ENCODE results near the gene VSX2.

The VSX2 gene

DNA sequence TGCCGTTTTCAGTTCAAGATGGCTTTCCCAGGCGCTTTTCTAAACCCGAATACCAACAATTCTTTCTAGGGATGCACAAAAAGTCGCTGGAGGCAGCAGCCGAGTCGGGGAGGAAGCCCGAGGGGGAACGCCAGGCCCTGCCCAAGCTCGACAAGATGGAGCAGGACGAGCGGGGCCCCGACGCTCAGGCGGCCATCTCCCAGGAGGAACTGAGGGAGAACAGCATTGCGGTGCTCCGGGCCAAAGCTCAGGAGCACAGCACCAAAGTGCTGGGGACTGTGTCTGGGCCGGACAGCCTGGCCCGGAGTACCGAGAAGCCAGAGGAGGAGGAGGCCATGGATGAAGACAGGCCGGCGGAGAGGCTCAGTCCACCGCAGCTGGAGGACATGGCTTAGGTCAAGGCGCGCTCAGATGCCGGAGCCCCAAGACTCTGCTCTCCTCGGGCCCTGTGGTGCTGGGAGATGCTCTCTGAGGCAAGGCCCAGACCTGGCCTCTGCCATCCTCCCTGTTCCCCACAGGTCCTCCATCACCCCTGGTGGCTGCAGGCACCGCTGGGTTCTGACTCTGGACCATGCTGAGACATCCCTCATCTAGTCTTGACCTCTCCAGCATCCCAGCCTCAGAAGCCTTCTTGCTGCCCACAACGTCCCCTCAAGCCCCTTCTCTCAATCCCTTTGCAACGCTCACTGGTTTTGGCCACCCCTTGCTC, 21.4 kb downstream of the VSX2 start:
- no peak for DNase-seq

- DNase-seq = no peak
Measured at GRCh38 chr14:74261288-74261687, 22.0 kb downstream of the VSX2 start.

DNA sequence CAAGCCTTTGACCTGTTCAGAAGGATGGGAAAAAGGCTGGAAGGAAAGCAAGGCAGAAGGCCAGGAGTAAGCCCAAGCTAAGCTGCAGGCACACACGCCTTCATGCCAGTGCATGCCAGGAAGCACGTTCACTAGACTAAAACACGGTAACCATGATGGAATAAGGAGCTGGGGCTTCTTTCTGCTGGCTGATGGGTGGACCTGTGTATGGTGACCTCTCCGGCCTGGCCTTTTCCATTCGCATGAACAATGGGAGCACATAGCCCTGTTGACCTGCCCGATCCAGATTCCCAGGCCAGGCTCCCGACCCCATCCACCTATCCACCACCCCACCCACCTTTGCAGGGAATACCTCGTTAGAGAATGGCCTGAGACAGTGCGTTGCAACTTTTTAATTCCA, 22.8 kb downstream of the VSX2 start:
- DNase-seq = no peak

DNA sequence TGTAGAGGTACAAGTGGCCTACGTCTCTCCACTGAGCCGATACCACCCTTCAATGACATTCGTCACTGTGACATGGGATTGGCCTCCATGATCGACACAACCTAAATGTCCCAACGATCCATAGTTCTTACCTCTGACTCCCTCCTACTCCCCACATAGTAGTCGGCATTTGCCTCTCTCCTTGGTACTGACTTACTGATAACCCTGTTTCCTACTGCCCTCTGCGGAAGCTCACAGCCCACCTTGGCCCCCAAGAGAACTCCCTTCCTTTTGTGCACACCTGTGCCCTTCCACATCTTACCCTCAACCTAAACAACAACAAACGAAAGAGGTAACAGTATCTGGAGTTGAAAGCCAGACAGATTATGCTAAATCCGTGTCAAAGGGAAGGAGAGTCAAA, 23.9 kb downstream of the VSX2 start:
- no peak for DNase-seq

- DNase-seq = no peak
Measured at GRCh38 chr14:74263921-74264320, 24.7 kb downstream of the VSX2 start.

- no peak for DNase-seq
Measured at GRCh38 chr14:74265301-74265965, 26.2 kb downstream of the VSX2 start.

- no peak for DNase-seq
Measured at GRCh38 chr14:74267588-74267987, 28.3 kb downstream of the VSX2 start.

GRCh38 chr14:74270382-74271177, 31.3 kb downstream of the VSX2 start:
- peak; percentile 74 for DNase-seq

- no peak for DNase-seq
Measured at GRCh38 chr14:74271365-74271764, 32.1 kb downstream of the VSX2 start.

- DNase-seq = peak; percentile 86
Measured at GRCh38 chr14:74275241-74275841, 36.1 kb downstream of the VSX2 start.

DNA sequence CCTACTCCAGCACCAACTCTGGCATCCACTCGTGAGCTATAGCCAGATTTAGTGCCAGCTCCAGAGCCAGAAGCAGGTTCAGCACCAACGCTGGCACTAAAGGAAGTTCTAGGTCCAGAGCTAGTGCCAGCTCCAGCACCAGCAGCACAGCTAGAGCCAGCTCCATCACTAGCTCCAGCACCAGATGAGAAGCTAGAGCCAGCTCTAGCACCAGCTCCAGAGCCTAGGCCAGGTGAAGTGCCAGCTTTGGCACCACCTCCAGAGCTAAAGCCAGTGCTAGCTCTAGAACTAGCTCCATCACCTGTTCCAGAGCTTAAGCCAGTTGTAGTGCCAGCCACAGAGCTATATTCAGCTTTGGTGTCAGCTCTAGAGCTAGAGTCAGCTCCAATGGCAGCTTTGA, 38.8 kb downstream of the VSX2 start:
- no peak for DNase-seq

GRCh38 chr14:74281069-74281468, 41.8 kb downstream of the VSX2 start:
- no peak for DNase-seq

GRCh38 chr14:74286736-74287135, 47.5 kb downstream of the VSX2 start:
- DNase-seq = no peak

- DNase-seq = no peak
Measured at GRCh38 chr14:74289801-74290200, 50.6 kb downstream of the VSX2 start.

GRCh38 chr14:74290415-74290814, 51.2 kb downstream of the VSX2 start:
- peak; percentile 25 for DNase-seq

GRCh38 chr14:74292061-74292460, 52.8 kb downstream of the VSX2 start:
- DNase-seq = no peak

DNA sequence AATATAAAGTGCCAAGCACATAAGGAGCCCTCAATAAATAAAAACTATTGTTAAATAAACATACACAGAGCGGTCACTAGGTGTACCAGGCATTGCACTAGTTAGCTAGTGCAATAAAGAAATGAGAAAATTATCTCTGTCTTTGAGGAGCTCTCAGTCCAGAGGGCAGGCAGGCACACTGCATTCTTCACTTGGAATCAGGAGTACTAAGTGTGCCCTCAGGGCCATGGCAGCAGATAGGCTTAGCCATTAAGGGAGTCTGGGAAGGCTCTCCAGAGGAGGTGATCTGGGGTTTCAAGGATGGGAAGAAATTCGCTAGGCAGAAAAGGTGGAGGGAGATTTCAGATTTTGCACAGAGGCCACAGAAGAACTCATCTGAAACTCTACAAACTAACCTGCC, 54.4 kb downstream of the VSX2 start:
- no peak for DNase-seq

- DNase-seq = no peak
Measured at GRCh38 chr14:74296037-74296467, 56.8 kb downstream of the VSX2 start.

- DNase-seq = no peak
Measured at GRCh38 chr14:74297986-74298385, 58.7 kb downstream of the VSX2 start.

GRCh38 chr14:74299061-74299545, 59.9 kb downstream of the VSX2 start:
- DNase-seq = no peak

GRCh38 chr14:74301594-74302151, 62.4 kb downstream of the VSX2 start:
- no peak for DNase-seq

GRCh38 chr14:74302152-74302628, 62.9 kb downstream of the VSX2 start:
- DNase-seq = peak; percentile 53
